GM18499 (cell line): ENCODE results near the gene IFT43.

Source experiments
- ATAC-seq: cut with Tn5 transposase; IDR thresholded peaks from one replicate; pipeline ENCODE4 v1.9.1; 2021; ENCODE audit warnings: moderate number of reproducible peaks; ENCODE audit not compliant: insufficient read depth, unreplicated experiment

The IFT43 gene

GRCh38 chr14:75979648-75980565 lies 5.7 kb upstream of the IFT43 start:
- ATAC-seq: no peak

- ATAC-seq: no peak
Measured at GRCh38 chr14:75980856-75981255, 4.7 kb upstream of the IFT43 start.

GRCh38 chr14:75981426-75982265 lies 3.9 kb upstream of the IFT43 start, which contains the start of gene TGFB3:
Gene TGFB3, minus strand, starts transcription at chr14:75981995. Its CDS starts 1,102 bp downstream, at chr14:75980893.
- peak; percentile 37 for ATAC-seq

- no peak for ATAC-seq
Measured at GRCh38 chr14:75982266-75983018, 3.1 kb upstream of the IFT43 start.

GRCh38 chr14:75983019-75983358 lies 2.6 kb upstream of the IFT43 start:
- no peak for ATAC-seq

GRCh38 chr14:75984674-75985073 lies 889 bp upstream of the IFT43 start:
- ATAC-seq: no peak

GRCh38 chr14:75986439-75986765 lies 839 bp downstream of the IFT43 start:
- ATAC-seq: no peak

- no peak for ATAC-seq
Measured at GRCh38 chr14:75987201-75987970, 1.8 kb downstream of the IFT43 start.

GRCh38 chr14:75989134-75989533 lies 3.6 kb downstream of the IFT43 start:
- ATAC-seq: no peak

- no peak for ATAC-seq
Measured at GRCh38 chr14:75990297-75990696, 4.7 kb downstream of the IFT43 start.

- no peak for ATAC-seq
Measured at GRCh38 chr14:75991753-75992152, 6.2 kb downstream of the IFT43 start.

- ATAC-seq: no peak
Measured at GRCh38 chr14:75993567-75994041, 8.0 kb downstream of the IFT43 start.

GRCh38 chr14:75995372-75996041 lies 9.9 kb downstream of the IFT43 start:
- no peak for ATAC-seq

GRCh38 chr14:75996488-75996887 lies 10.9 kb downstream of the IFT43 start:
- ATAC-seq: no peak

GRCh38 chr14:75999511-76000190 lies 14.1 kb downstream of the IFT43 start:
- no peak for ATAC-seq

- ATAC-seq: no peak
Measured at GRCh38 chr14:76002383-76002782, 16.8 kb downstream of the IFT43 start.

GRCh38 chr14:76006253-76006652 lies 20.7 kb downstream of the IFT43 start:
- no peak for ATAC-seq

- ATAC-seq: no peak
Measured at GRCh38 chr14:76007379-76007778, 21.8 kb downstream of the IFT43 start.

- ATAC-seq: no peak
Measured at GRCh38 chr14:76007852-76008251, 22.3 kb downstream of the IFT43 start.
